Measurements from ENCODE around the gene PSTPIP1. TPM values are rescaled to one million over a fixed set of nuclear protein-coding genes. Genes with fewer than 3 reads are reported as not detected.

Gene PSTPIP1
- total RNA-seq, 1 donor from 2014 or later, result 16.0 TPM

DNA sequence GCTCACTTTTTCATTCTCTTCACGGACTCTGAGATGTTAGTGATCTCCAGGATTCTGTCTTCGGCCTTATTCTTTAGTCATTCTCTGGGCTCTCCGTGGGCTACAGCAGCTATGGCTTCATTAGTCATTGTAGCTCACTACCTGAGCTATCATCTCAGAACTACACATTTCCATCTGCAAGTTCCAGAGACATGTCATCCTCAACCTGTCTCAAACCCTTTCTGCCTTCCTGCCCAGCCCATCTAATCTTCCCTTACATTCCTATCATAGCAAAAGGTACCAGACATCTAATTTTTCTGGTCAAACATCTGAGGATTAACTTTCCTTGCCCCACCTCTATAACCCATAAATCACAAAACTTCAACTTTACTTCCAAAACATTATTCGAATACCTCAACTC is 62.8 kb downstream of the PSTPIP1 start:
- H3K27ac ChIP-seq, result no peak overlapping the region
- intact Hi-C loops (cut with DNase I), result no loop called here

DNA sequence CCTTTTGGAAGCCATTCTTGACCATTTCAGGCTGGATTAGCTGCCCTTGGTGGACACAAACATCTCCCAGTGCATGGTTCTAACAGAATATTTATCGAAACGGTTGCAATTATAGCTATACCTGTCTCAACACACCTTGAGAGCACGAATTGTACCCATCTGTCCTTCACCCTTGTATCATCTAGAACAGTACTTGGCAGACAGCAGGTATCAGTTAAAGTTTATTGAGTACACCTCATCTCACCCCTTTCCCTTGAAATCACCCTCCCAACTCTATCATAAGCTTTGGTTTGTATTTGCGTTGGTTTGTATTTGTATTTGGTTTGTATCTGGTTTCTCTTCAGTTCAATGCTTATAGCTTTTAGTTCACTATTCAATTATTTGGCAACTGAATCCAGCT is 63.5 kb downstream of the PSTPIP1 start:
- Histone ChIP-seq H3K9me3 (no peaks in the 10 kb centered on the region), H3K4me3 (no peak overlapping the region), H3K36me3 (no peaks in the 10 kb centered on the region), H3K27ac (no peak overlapping the region), H3K27me3 (no peaks in the 10 kb centered on the region), H3K4me1 (peaks cover 35% of the 10 kb centered on the region)
- ATAC-seq (no peak), DNase-seq (no peak)
- no peak for TF ChIP-seq CTCF (IDR thresholded peaks at IDR 0.05)
- intact Hi-C loops (cut with DNase I), result no loop called here

More for the DNA sequence above, 62.8 kb downstream of the PSTPIP1 start:
- peaks cover 4% of the 10 kb centered on the region for H3K36me3 ChIP-seq
- ATAC-seq (no peak), DNase-seq (no peak)
- peaks cover 30% of the 10 kb centered on the region for H3K4me1 ChIP-seq
- no peak overlapping the region for H3K4me3 ChIP-seq
- H3K27me3 ChIP-seq, result no peaks in the 10 kb centered on the region
- H3K9me3 ChIP-seq, result no peaks in the 10 kb centered on the region
- TF ChIP-seq CTCF (IDR thresholded peaks at IDR 0.05), result no peak

GRCh38 chr15:77059786-77060361 is 64.9 kb downstream of the PSTPIP1 start:
- Histone ChIP-seq H3K4me3 (no peak overlapping the region), H3K4me1 (peaks cover 49% of the 10 kb centered on the region), H3K27me3 (no peaks in the 10 kb centered on the region), H3K27ac (no peak overlapping the region), H3K9me3 (no peaks in the 10 kb centered on the region), H3K36me3 (no peaks in the 10 kb centered on the region)
- ATAC-seq, result peak; percentile 35
- TF ChIP-seq CTCF (IDR thresholded peaks at IDR 0.05), result no peak
- intact Hi-C loops (cut with DNase I), result no loop called here
- DNase-seq, result no peak

GRCh38 chr15:77060546-77060945 is 65.6 kb downstream of the PSTPIP1 start:
- no peaks in the 10 kb centered on the region for H3K27me3 ChIP-seq
- TF ChIP-seq CTCF (IDR thresholded peaks at IDR 0.05), result no peak
- intact Hi-C loops (cut with DNase I), result no loop called here
- no peaks in the 10 kb centered on the region for H3K36me3 ChIP-seq
- H3K27ac ChIP-seq, result no peak overlapping the region
- H3K4me1 ChIP-seq, result peaks cover 55% of the 10 kb centered on the region
- ATAC-seq (peak; percentile 30), DNase-seq (no peak)
- H3K4me3 ChIP-seq, result no peak overlapping the region
- H3K9me3 ChIP-seq, result no peaks in the 10 kb centered on the region

DNA sequence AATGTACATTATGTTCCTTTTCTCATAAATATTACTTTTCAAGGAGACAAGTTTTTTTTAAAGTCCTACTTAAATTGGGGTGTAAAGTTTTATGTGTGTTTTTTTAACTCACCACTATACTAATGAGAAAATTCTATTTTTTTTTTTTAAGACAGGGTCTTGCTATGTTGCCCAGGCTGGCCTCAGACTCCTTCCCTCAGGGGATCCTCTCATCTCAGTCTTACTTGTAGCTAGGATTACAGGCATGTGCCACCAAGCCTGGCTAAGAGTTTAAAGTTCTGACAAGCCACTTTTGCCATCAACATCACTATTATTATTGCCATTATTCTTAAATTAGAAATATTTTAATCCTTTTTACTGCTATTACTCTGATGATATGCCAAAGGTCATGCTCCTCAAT is 68.3 kb downstream of the PSTPIP1 start:
- H3K4me3 ChIP-seq, result no peak overlapping the region
- intact Hi-C loops (cut with DNase I), result no loop called here
- DNase-seq (no peak), ATAC-seq (no peak)
- H3K27me3 ChIP-seq, result no peaks in the 10 kb centered on the region
- H3K4me1 ChIP-seq, result peaks cover 77% of the 10 kb centered on the region
- H3K9me3 ChIP-seq, result no peaks in the 10 kb centered on the region
- TF ChIP-seq CTCF (IDR thresholded peaks at IDR 0.05), result no peak
- no peak overlapping the region for H3K27ac ChIP-seq
- no peaks in the 10 kb centered on the region for H3K36me3 ChIP-seq

- Histone ChIP-seq H3K27me3 (no peaks in the 10 kb centered on the region), H3K4me3 (no peak overlapping the region), H3K4me1 (peaks cover 85% of the 10 kb centered on the region), H3K27ac (peak overlapping the region; percentile 28), H3K36me3 (no peaks in the 10 kb centered on the region), H3K9me3 (no peaks in the 10 kb centered on the region)
- no peak for TF ChIP-seq CTCF (IDR thresholded peaks at IDR 0.05)
- no peak for DNase-seq
- intact Hi-C loops (cut with DNase I), result no loop called here
- ATAC-seq, result no peak
Measured at GRCh38 chr15:77064063-77064462, 69.1 kb downstream of the PSTPIP1 start.

Measured in upper lobe of right lung (tissue), 1 donor.